GM12892 (cell line): ENCODE measurements around the gene NUBP2.

Source experiments
- DNase-seq: peaks from one replicate; pipeline ENCODE4 v3.0.0; 2011; ENCODE audit not compliant: insufficient read length
- FAIRE-seq: peaks from 2 replicates; lab custom pipeline; 2011; peaks lifted over from hg19 to GRCh38; lab: Jason Lieb, UNC
- POLR2A ChIP-seq: IDR thresholded peaks from 2 replicates; pipeline ENCODE4 v1.6.1; 2011; ENCODE audit warnings: low read depth, low read length, control low read depth
- POLR2AphosphoS5 ChIP-seq: IDR thresholded peaks from 2 replicates; pipeline ENCODE4 v1.6.1; 2011; ENCODE audit warnings: low read depth, low read length, control low read depth
- TAF1 ChIP-seq: IDR thresholded peaks from 2 replicates; pipeline ENCODE4 v1.6.1; 2011; ENCODE audit warnings: low read depth, mild to moderate bottlenecking, control low read depth, low read length, borderline replicate concordance

The NUBP2 gene

DNA sequence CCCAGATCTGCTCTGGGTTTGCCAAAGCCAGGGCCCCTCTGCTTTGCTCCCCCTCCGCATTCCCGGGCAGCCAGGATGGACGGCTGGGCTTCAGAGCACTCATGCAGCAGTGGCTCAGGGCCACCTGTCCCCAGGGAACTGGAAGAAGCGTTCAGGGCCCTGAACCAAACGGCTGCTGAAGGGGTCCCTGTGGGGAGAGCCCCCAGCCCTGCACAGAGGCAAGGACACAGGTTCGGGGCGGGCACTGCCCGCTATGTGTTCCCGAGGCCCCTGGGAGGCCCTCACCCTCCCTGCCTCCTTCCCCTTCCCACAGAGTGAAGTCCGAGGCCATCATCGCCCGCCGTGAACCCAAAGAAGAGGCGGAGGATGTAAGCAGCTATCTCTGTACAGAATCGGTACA is 21.8 kb upstream of the NUBP2 start:
- DNase-seq (no peak), FAIRE-seq (no peak)
- TF ChIP-seq POLR2A (no peak), POLR2AphosphoS5 (no peak), TAF1 (no peak)

- no peak for TF ChIP-seq POLR2AphosphoS5
- no peak for TF ChIP-seq POLR2A
- TF ChIP-seq TAF1 = no peak
- DNase-seq (no peak), FAIRE-seq (no peak)
Observed at GRCh38 chr16:1761751-1762150, 21.0 kb upstream of the NUBP2 start.

GRCh38 chr16:1762196-1762878 is 20.4 kb upstream of the NUBP2 start:
- TF ChIP-seq POLR2AphosphoS5 (no peak), TAF1 (no peak), POLR2A (no peak)
- no peak for FAIRE-seq
- no peak for DNase-seq

- no peak for TF ChIP-seq POLR2A
- no peak for TF ChIP-seq POLR2AphosphoS5
- no peak for TF ChIP-seq TAF1
- no peak for FAIRE-seq
Observed at GRCh38 chr16:1762879-1763520, 19.8 kb upstream of the NUBP2 start.

GRCh38 chr16:1763521-1764511 is 18.9 kb upstream of the NUBP2 start:
- DNase-seq (no peak), FAIRE-seq (no peak)
- TF ChIP-seq TAF1 (no peak), POLR2A (no peak), POLR2AphosphoS5 (no peak)

More at GRCh38 chr16:1762879-1763520, 19.8 kb upstream of the NUBP2 start:
- DNase-seq = no peak

DNA sequence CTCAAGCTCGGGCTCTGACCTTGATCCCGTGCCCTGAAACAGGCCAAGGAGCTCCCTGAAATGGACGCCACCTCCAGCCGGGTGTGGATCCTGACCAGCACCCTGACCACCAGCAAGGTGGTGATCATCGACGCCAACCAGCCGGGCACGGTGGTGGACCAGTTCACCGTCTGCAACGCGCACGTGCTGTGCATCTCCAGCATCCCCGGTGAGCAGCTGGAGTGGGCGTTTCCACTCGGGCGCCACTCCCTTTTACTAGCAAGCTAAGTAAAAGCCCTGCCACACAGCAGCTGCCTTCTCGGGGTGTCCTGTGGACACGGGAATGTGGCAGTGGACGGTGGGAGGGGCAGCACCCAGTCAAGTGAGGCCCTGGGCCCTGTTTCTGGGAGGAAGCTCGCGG is 17.8 kb upstream of the NUBP2 start:
- FAIRE-seq (no peak), DNase-seq (no peak)
- TF ChIP-seq POLR2AphosphoS5 (no peak), POLR2A (no peak), TAF1 (no peak)

DNA sequence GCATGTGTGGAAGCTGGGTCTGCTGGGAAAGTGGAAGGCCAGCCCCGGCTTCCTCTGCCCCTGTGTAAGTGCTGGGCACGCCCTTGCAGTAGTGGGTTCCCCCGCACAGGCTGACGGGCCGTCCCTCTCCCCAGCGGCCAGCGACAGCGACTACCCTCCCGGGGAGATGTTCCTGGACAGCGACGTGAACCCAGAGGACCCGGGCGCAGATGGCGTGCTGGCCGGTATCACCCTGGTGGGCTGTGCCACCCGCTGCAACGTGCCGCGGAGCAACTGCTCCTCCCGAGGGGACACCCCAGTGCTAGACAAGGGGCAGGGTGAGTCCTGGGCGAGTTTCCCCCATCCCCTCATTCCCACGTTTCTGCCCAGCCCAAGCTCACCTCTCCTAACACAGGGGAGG is 16.9 kb upstream of the NUBP2 start:
- DNase-seq = no peak
- TF ChIP-seq POLR2A = no peak
- no peak for TF ChIP-seq POLR2AphosphoS5
- no peak for TF ChIP-seq TAF1
- FAIRE-seq = no peak

- DNase-seq (no peak), FAIRE-seq (no peak)
- no peak for TF ChIP-seq POLR2A
Observed at GRCh38 chr16:1766231-1766630, 16.5 kb upstream of the NUBP2 start.

GRCh38 chr16:1766701-1767100 is 16.1 kb upstream of the NUBP2 start:
- no peak for FAIRE-seq
- no peak for TF ChIP-seq TAF1
- TF ChIP-seq POLR2A = no peak
- TF ChIP-seq POLR2AphosphoS5 = no peak
- no peak for DNase-seq

DNA sequence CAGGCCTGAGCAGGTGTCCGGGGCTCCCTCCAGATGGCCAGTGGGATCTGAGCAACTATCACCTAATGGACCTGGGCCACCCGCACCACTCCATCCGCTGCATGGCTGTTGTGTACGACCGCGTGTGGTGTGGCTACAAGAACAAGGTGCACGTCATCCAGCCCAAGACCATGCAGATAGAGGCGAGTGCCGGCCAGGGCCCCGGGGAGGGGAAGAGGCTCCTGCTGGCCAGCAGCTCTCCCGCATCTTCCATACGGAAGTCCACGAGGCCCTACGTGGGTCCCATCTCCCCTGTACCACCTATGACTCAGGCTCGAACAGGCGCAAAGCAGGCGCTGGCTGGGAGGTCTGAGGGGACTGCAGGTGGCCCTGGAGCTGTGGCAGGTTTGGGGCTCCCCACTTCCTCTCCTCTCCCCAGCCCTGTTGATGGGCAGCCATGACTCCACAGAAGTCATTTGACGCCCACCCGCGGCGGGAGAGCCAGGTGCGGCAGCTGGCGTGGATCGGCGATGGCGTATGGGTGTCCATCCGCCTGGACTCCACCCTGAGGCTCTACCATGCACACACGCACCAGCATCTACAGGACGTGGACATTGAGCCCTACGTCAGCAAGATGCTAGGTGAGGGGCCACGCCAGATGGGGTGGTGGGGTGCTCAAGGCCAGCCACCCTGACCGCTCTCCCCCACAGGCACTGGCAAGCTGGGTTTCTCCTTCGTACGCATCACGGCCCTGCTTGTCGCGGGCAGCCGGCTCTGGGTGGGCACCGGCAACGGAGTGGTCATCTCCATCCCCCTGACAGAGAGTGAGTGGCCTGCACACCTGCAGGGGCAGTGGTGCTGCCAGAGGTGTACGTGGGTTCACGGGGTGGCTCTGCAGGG is 15.4 kb upstream of the NUBP2 start:
- FAIRE-seq = no peak
- DNase-seq = no peak
- TF ChIP-seq POLR2AphosphoS5 = no peak
- TF ChIP-seq POLR2A = no peak
- no peak for TF ChIP-seq TAF1
